GM10266 (cell line): ENCODE results near the gene IL26.
A peak's percentile ranks its signal among the peaks of the same experiment; 100 is the strongest.

Source experiments
- DNase-seq: peaks from one replicate; pipeline ENCODE4 v3.0.0; 2012; ENCODE audit errors: extremely low spot score
- CTCF ChIP-seq: IDR thresholded peaks from 2 replicates; pipeline ENCODE4 v1.5.1; 2012; ENCODE audit warnings: mild to moderate bottlenecking, low read depth; ENCODE audit not compliant: control insufficient read depth, insufficient read depth; ENCODE audit errors: missing control alignments

Gene IL26

GRCh38 chr12:68169213-68169889 is 56.3 kb downstream of the IL26 start:
- TF ChIP-seq CTCF, result no peak
- DNase-seq, result no peak

- TF ChIP-seq CTCF, result no peak
These were observed 59.2 kb downstream of the IL26 start for GRCh38 chr12:68166317-68166831.

GRCh38 chr12:68163560-68164081 is 62.0 kb downstream of the IL26 start:
- TF ChIP-seq CTCF, result no peak
- DNase-seq, result no peak

More at GRCh38 chr12:68166317-68166831, 59.2 kb downstream of the IL26 start:
- DNase-seq, result no peak

GRCh38 chr12:68162374-68162773 is 63.2 kb downstream of the IL26 start:
- TF ChIP-seq CTCF, result no peak
- no peak for DNase-seq

- no peak for DNase-seq
- TF ChIP-seq CTCF, result no peak
These were observed 65.8 kb downstream of the IL26 start, which contains the start of gene IFNG for GRCh38 chr12:68159681-68160304. IFNG (minus strand) TSS chr12:68159740; CDS start chr12:68159615, 125 bp downstream.

- peak; percentile 31 for TF ChIP-seq CTCF
- DNase-seq, result no peak
These were observed 67.2 kb downstream of the IL26 start for GRCh38 chr12:68158432-68158831.

GRCh38 chr12:68157380-68157779 is 68.2 kb downstream of the IL26 start:
- no peak for DNase-seq
- no peak for TF ChIP-seq CTCF
